Activated CD4-positive, alpha-beta T cell treated with anti-CD3 and anti-CD28 coated beads for 4 hours (primary cell): ENCODE data around the gene PES1.
"Not testable (repeated sequence)": the region's sequence is repeated elsewhere in the genome, so short reads cannot be mapped to it uniquely, and the experiment has no call there.

Experiments used
- DNase-seq, 2 donors: peaks; one replicate each; pipeline ENCODE4 v3.0.0-alpha.2; 2020

The PES1 gene

GRCh38 chr22:30607939-30608338 is 16.2 kb upstream of the PES1 start:
- DNase-seq, result no peak

GRCh38 chr22:30607300-30607930 is 15.7 kb upstream of the PES1 start:
- no peak for DNase-seq

GRCh38 chr22:30606455-30607299 is 15.0 kb upstream of the PES1 start, which contains the start of gene TCN2:
TCN2 (plus strand) TSS chr22:30607174; CDS start chr22:30607332, 158 bp downstream.
- DNase-seq, result peak; percentile 14 to 17

- DNase-seq, result peak; percentile 14 to 34
Observed at GRCh38 chr22:30605449-30606110, 13.9 kb upstream of the PES1 start.

- DNase-seq, result no peak
Observed at GRCh38 chr22:30604723-30605122, 13.0 kb upstream of the PES1 start.

GRCh38 chr22:30603801-30604200 is 12.1 kb upstream of the PES1 start:
- no peak for DNase-seq

GRCh38 chr22:30602049-30602448 is 10.3 kb upstream of the PES1 start:
- peak in 1 of 2 donors; percentile 13 for DNase-seq

GRCh38 chr22:30601464-30601863 is 9.8 kb upstream of the PES1 start:
- DNase-seq, result no peak

- no peak for DNase-seq
Observed at GRCh38 chr22:30600921-30601320, 9.2 kb upstream of the PES1 start.

- no peak for DNase-seq
Observed at GRCh38 chr22:30598986-30599385, 7.3 kb upstream of the PES1 start.

- DNase-seq, result no peak
Observed at GRCh38 chr22:30596886-30597285, 5.2 kb upstream of the PES1 start.

- DNase-seq, result no peak
Observed at GRCh38 chr22:30596199-30596598, 4.5 kb upstream of the PES1 start.

- not testable (repeated sequence) for DNase-seq
Observed at GRCh38 chr22:30592360-30592713, 627 bp upstream of the PES1 start.

- peak in 1 of 2 donors; percentile 10 for DNase-seq
Observed at GRCh38 chr22:30591191-30591587, 521 bp downstream of the PES1 start.

- no peak for DNase-seq
Observed at GRCh38 chr22:30586414-30586813, 5.3 kb downstream of the PES1 start.

GRCh38 chr22:30584441-30584840 is 7.3 kb downstream of the PES1 start:
- no peak for DNase-seq

- DNase-seq, result no peak
Observed at GRCh38 chr22:30582788-30583545, 8.7 kb downstream of the PES1 start.

GRCh38 chr22:30582051-30582450 is 9.7 kb downstream of the PES1 start:
- no peak for DNase-seq

GRCh38 chr22:30580896-30581295 is 10.8 kb downstream of the PES1 start:
- no peak for DNase-seq

GRCh38 chr22:30578481-30578880 is 13.2 kb downstream of the PES1 start:
- no peak for DNase-seq

GRCh38 chr22:30575859-30576258 is 15.9 kb downstream of the PES1 start:
- no peak for DNase-seq

GRCh38 chr22:30574997-30575671 is 16.6 kb downstream of the PES1 start:
- DNase-seq, result no peak
